ENCODE measurements around the gene LAMA3.

- TF ChIP-seq CTCF (conservative IDR thresholded peaks at IDR 0.05 in 1 of 2, IDR thresholded peaks at IDR 0.05 in 1 of 2; ENCODE audit: extremely low read depth in 1 of 2, insufficient read depth in 1 of 2, low read depth in 1 of 2, low read length in 2 of 2) (no peak), EZH2 (IDR thresholded peaks at IDR 0.05; ENCODE audit: borderline replicate concordance, low read length) (no peak)
Observed at GRCh38 chr18:23881778-23882177, 192.5 kb downstream of the LAMA3 start.

Measured in mammary epithelial cell (primary cell).